ENCODE measurements around the gene RNASET2.
"Not testable (repeated sequence)": the region's sequence is repeated elsewhere in the genome, so short reads cannot be mapped to it uniquely, and the experiment has no call there.

The RNASET2 gene

DNA sequence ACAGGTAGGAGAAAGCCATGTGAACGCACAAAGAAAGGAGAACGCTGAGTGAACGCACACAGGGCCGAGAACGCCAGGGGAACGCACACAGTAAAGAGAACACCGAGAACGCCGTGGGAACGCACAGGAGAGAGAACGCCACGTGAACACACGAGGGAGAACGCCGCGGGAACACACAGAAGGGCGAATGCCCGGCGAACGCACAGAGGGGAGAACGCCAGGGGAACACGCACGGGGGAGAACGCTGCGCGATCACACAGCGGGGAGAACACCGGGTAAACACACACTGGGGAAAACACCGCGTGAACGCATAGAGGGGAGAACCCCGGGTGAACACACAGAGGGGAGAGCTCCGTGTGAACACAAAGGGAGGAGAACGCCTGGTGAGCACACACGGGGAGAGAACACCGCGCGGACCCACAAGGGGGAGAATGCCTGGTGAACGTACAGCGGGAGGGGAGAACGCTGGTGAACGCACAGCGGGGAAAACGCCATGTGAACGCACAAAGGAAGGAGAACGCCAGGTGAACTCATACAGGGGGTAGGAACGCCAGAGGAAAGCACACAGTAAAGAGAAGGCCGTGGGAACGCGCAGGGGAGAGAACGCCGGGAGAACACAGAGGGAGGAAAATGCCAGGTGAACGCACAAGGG is 55.3 kb downstream of the RNASET2 start:
- no peak for DNase-seq (ENCODE audit: extremely low read depth, low read depth)
- TF ChIP-seq, protein P1, sequence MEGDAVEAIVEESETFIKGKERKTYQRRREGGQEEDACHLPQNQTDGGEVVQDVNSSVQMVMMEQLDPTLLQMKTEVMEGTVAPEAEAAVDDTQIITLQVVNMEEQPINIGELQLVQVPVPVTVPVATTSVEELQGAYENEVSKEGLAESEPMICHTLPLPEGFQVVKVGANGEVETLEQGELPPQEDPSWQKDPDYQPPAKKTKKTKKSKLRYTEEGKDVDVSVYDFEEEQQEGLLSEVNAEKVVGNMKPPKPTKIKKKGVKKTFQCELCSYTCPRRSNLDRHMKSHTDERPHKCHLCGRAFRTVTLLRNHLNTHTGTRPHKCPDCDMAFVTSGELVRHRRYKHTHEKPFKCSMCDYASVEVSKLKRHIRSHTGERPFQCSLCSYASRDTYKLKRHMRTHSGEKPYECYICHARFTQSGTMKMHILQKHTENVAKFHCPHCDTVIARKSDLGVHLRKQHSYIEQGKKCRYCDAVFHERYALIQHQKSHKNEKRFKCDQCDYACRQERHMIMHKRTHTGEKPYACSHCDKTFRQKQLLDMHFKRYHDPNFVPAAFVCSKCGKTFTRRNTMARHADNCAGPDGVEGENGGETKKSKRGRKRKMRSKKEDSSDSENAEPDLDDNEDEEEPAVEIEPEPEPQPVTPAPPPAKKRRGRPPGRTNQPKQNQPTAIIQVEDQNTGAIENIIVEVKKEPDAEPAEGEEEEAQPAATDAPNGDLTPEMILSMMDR (IDR thresholded peaks at IDR 0.05; ENCODE audit: low read depth, low read length), result no peak

DNA sequence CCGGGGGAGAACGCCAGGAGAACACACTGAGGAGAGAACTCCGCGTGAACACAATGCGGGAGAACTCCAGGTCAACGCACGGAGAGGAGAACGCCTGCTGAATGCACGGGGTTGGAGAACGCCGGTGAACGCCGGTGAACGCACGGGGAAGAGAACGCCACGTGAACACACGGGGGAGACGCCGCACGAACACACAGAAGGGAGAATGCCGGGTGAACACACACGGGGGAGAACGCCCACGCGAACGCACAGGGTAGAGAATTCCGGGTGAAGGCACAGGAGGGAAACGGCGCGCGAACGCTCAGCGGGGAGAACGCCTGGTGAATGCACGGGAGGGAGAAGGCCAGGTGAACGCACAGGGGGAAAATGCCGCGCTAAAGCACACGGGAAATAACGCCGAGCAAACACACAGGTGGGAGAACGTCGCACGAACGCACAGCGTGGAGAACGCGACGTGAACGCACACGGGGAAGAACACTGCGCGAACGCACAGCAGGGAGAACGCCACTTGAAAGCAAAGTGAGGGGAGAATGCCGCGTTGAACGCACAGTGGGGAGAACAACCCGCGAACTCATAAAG is 56.1 kb downstream of the RNASET2 start:
- DNase-seq (ENCODE audit: extremely low read depth, low read depth), result no peak
- TF ChIP-seq, protein P1 (IDR thresholded peaks at IDR 0.05; ENCODE audit: low read depth, low read length), result no peak

DNA sequence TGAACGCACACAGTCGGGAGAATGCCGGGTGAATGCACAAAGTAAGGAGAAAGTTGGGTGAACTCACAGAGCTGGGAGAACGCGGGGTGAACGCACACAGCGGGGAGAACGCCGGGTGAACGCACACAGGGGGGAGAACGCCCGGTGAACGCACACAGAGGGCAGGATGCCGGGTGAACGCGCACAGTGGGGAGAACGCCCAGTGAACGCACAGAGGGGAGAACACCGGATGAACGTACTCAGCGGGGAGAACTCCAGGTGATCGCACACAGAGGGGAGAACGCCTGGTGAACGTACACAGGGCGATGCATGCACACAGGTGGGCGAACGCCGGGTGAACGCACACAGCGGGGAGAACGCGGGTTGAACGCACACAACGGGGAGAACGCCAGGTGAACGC is 57.4 kb downstream of the RNASET2 start:
- DNase-seq (ENCODE audit: extremely low read depth, low read depth), result no peak
- TF ChIP-seq, protein P1 (IDR thresholded peaks at IDR 0.05; ENCODE audit: low read depth, low read length), result no peak

DNA sequence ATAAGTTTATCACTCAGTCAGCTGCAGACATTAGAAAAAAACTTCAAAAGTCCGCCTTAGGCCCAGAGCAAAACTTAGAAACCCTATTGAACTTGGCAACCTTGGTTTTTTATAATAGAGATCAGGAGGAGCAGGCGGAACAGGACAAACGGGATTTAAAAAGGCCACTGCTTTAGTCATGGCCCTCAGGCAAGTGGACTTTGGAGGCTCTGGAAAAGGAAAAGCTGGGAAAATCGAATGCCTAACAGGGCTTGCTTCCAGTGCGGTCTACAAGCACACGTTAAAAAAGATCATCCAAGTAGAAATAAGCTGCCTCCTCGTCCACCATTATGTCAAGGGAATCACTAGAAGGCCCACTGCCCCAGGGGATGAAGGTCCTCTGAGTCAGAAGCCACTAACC is 61.7 kb downstream of the RNASET2 start:
- DNase-seq (ENCODE audit: extremely low read depth, low read depth), result not testable (repeated sequence)

DNA sequence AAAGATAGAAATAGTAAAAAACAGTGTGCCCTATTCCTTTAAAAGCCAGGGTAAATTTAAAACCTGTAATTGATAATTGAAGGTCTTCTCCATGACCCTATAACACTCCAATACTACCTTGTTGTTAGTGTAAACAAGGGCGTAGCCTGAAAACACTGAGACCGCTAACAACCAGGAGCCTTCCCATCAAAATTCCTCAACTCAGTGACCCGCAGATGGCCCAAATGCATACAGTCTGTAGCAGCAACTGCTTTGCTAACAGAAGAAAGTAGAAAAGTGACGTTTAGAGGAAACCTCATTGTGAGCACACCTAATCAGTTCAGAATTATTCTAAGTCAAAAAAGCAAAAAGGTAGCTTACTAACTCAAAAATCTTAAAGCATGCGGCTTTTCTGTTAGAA is 63.9 kb downstream of the RNASET2 start:
- not testable (repeated sequence) for DNase-seq (ENCODE audit: extremely low read depth, low read depth)

DNA sequence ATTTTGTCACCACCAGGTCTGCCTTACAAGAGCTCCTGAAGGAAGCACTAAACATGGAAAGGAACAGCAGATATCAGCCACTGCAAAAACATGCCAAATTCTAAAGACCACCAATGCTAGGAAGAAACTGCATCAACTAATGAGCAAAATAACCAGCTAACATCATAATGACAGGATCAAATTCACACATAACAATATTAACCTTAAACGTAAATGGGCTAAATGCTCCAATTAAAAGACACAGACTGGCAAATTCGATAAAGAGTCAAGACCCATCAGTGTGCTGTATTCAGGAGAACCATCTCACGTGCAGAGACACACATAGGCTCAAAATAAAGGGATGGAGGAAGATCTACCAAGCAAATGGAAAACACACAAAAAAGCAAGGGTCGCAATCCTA is 69.6 kb downstream of the RNASET2 start:
- not testable (repeated sequence) for DNase-seq (ENCODE audit: extremely low read depth, low read depth)

DNA sequence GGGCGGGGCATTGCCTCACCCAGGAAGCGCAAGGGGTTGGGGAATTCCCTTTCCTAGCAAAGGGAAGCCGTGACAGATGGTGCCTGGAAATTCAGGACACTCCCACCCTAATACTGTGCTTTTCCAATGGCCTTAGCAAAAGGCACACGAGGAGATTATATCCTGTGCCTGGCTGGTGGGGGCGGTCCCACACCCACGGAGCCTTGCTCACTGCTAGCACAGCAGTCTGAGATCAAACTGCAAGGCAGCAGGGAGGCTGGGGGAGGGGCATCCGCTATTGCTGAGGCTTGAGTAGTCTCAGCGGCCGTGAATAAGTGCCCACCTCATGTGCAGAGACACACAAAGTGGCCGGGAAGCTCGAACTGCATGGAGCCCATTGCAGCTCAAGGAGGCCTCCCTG is 71.4 kb downstream of the RNASET2 start:
- not testable (repeated sequence) for DNase-seq (ENCODE audit: extremely low read depth, low read depth)

DNA sequence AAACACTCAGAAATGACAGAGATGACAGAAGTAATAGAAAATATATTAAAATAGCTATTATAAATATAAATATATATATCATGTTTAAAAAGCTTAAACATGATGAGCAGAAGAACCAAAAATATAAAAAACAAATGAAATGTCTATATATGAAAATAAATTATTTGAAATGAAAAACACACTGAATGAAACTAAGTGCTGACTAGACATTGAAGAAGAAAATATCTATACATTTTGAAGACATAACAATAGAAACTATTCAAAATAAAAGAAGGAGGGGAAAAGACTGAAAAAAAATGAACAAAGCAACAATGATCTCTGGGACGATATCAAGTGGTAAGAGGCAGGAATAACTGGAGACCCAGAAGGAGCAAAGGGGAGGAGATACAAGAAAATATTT is 76.8 kb downstream of the RNASET2 start:
- DNase-seq (ENCODE audit: extremely low read depth, low read depth), result no peak
- TF ChIP-seq, protein P1 (IDR thresholded peaks at IDR 0.05; ENCODE audit: low read depth, low read length), result no peak
